BLaER1 treated with 17β-estradiol and CSF1 and Interleukin-3, amounts not matched to agents 10 nM and 100 nM (cell line): ENCODE data around the gene HSPG2.
"Not testable (repeated sequence)": the region's sequence is repeated elsewhere in the genome, so short reads cannot be mapped to it uniquely, and the experiment has no call there.

Experiments
- H3K27ac ChIP-seq, 11 experiments: shearing (Covaris generic); formaldehyde crosslinking; 2 replicates each; pipeline ENCODE4 v1.8.1; 2022
- H3K27me3 ChIP-seq, 11 experiments: shearing (Covaris generic); formaldehyde crosslinking; 2 replicates each; pipeline ENCODE4 v1.8.1; 2022
- H3K36me3 ChIP-seq, 11 experiments: shearing (Covaris generic); formaldehyde crosslinking; 2 replicates each; pipeline ENCODE4 v1.8.1; 2022
- H3K4me1 ChIP-seq, 10 experiments: shearing (Covaris generic); formaldehyde crosslinking; 2 replicates each; pipeline ENCODE4 v1.8.1; 2022
- H3K4me2 ChIP-seq, 11 experiments: shearing (Covaris generic); formaldehyde crosslinking; 2 replicates each; pipeline ENCODE4 v1.8.1; 2022
- H3K4me3 ChIP-seq, 10 experiments: shearing (Covaris generic); formaldehyde crosslinking; 2 replicates each; pipeline ENCODE4 v1.8.1; 2022
- H3K9ac ChIP-seq, 11 experiments: shearing (Covaris generic); formaldehyde crosslinking; 2 replicates each; pipeline ENCODE4 v1.8.1; 2022
- H3K9me3 ChIP-seq, 11 experiments: shearing (Covaris generic); formaldehyde crosslinking; replicated peaks in 1 of 11; 2 replicates each; pipeline ENCODE4 v1.8.1; 2022
- H4K20me1 ChIP-seq, 11 experiments: shearing (Covaris generic); formaldehyde crosslinking; 2 replicates each; pipeline ENCODE4 v1.8.1; 2022
- Cebpa-rat ChIP-seq, 11 experiments: shearing (Covaris generic); IDR thresholded peaks; 2 replicates each; pipeline ENCODE4 v1.8.1; 2022

Gene HSPG2

GRCh38 chr1:21795075-21795474, 142.0 kb downstream of the HSPG2 start:
- H3K9me3 ChIP-seq: peaks cover 20 to 25% (median 23%) of the 10 kb centered on the region in 11 experiments

GRCh38 chr1:21794656-21795055, 142.5 kb downstream of the HSPG2 start:
- H3K4me3 ChIP-seq: peak overlapping the region in 1 of 10 experiments; percentile 9; a peak in 1 of 20 replicates
- H3K36me3 ChIP-seq: peaks cover 0 to 7% (median 0%) of the 10 kb centered on the region in 11 experiments; a peak in 2 of 22 replicates
- H3K27ac ChIP-seq: no peak overlapping the region
- no peak for TF ChIP-seq Cebpa-rat (IDR thresholded peaks at IDR 0.05)
- no peak overlapping the region for H3K4me2 ChIP-seq
- no peak overlapping the region for H3K9ac ChIP-seq
- H3K9me3 ChIP-seq: peaks cover 20 to 25% (median 23%) of the 10 kb centered on the region in 11 experiments
- H4K20me1 ChIP-seq: no peaks in the 10 kb centered on the region
- H3K27me3 ChIP-seq: no peaks in the 10 kb centered on the region
- H3K4me1 ChIP-seq: peaks cover 0 to 26% (median 15%) of the 10 kb centered on the region in 10 experiments; a peak in 17 of 20 replicates

More at GRCh38 chr1:21795075-21795474, 142.0 kb downstream of the HSPG2 start:
- H3K27me3 ChIP-seq: no peaks in the 10 kb centered on the region
- no peak overlapping the region for H3K4me2 ChIP-seq
- no peak overlapping the region for H3K27ac ChIP-seq
- H3K4me3 ChIP-seq: peak overlapping the region in 1 of 10 experiments; percentile 9; a peak in 1 of 20 replicates
- H3K4me1 ChIP-seq: peaks cover 0 to 23% (median 16%) of the 10 kb centered on the region in 10 experiments; a peak in 17 of 20 replicates
- H3K9ac ChIP-seq: no peak overlapping the region
- H3K36me3 ChIP-seq: peaks cover 0 to 7% (median 0%) of the 10 kb centered on the region in 11 experiments; a peak in 2 of 22 replicates
- H4K20me1 ChIP-seq: no peaks in the 10 kb centered on the region
- TF ChIP-seq Cebpa-rat (IDR thresholded peaks at IDR 0.05): no peak

DNA sequence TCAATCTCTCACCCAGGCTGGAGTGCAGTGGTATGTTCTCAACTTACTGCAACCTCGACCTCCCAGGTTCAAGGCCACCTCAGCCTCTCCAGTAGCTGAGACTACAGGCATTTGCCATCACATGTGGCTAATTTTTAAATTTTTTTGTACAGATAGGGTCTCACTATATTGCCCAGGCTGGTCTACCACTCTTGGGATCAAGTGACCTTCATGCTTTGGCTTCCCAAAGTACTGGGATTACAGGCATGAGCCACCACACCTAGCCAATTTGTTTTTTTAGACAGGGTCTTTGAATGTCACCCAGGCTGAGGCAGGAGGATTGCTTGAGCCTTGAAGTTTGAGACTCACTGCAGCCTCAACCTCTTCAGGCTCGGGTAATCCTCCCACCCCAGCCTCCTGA, 144.0 kb downstream of the HSPG2 start:
- Histone ChIP-seq H3K4me3 (no peak overlapping the region), H3K4me1 (peaks cover 0 to 32% (median 11%) of the 10 kb centered on the region in 10 experiments; a peak in 17 of 20 replicates), H3K4me2 (no peak overlapping the region), H3K27me3 (no peaks in the 10 kb centered on the region), H3K9me3 (peaks cover 20 to 25% (median 23%) of the 10 kb centered on the region in 11 experiments), H4K20me1 (no peaks in the 10 kb centered on the region), H3K36me3 (peaks cover 0 to 7% (median 0%) of the 10 kb centered on the region in 11 experiments; a peak in 2 of 22 replicates), H3K9ac (no peak overlapping the region), H3K27ac (no peak overlapping the region)
- no peak for TF ChIP-seq Cebpa-rat (IDR thresholded peaks at IDR 0.05)

DNA sequence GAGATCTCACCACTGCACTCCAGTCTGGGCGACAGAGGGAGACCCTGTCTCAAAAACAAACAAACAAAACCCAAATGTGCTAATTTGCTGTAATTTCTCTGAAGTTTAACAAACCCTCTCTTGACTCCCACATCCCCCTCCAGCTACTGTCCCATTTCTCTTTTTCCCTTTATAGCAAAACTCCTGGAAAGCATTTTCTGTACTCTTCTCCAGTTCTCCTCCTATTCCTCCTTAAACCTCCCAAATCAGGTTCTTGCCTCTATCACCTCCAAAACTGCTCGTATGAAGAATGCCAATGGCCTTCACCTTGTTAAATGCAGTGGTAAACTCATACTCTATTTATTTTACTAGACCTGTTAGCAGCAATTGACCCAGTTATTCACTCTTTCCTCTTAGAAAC, 150.5 kb downstream of the HSPG2 start:
- H3K9me3 ChIP-seq: peaks cover 0 to 10% (median 0%) of the 10 kb centered on the region in 11 experiments; a peak in 1 of 22 replicates
- H3K4me1 ChIP-seq: peaks cover 6 to 35% (median 12%) of the 10 kb centered on the region in 10 experiments; a peak in 19 of 20 replicates
- no peak overlapping the region for H3K4me3 ChIP-seq
- no peak overlapping the region for H3K4me2 ChIP-seq
- no peaks in the 10 kb centered on the region for H3K36me3 ChIP-seq
- no peak overlapping the region for H3K27ac ChIP-seq
- no peak for TF ChIP-seq Cebpa-rat (IDR thresholded peaks at IDR 0.05)
- H3K9ac ChIP-seq: no peak overlapping the region
- H4K20me1 ChIP-seq: peaks cover 0 to 8% (median 0%) of the 10 kb centered on the region in 11 experiments; a peak in 4 of 22 replicates
- H3K27me3 ChIP-seq: no peaks in the 10 kb centered on the region

DNA sequence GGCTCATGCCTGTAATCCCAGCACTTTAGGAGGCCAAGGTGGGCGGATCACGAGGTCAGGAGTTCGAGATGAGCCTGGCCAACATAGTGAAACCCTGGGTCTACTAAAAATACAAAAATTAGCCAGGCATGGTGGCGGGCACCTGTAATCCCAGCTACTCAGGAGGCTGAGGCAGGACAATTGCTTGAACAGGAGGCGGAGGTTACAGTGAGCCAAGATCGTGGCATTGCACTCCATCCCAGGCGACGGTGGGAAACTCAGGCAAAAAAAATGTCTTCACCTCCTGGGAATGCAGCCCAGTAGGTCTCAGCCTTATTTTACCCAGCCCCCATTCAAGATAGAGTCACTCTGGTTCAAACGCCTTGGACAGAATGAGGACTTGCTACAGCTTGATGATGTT, 151.3 kb downstream of the HSPG2 start:
- Histone ChIP-seq H3K4me1 (peaks cover 8 to 35% (median 15%) of the 10 kb centered on the region in 10 experiments), H4K20me1 (peaks cover 0 to 17% (median 0%) of the 10 kb centered on the region in 11 experiments; a peak in 7 of 22 replicates), H3K9me3 (peaks cover 0 to 10% (median 0%) of the 10 kb centered on the region in 11 experiments; a peak in 1 of 22 replicates)
- not testable (repeated sequence) for H3K4me3 ChIP-seq, H3K36me3 ChIP-seq, H3K4me2 ChIP-seq, H3K27ac ChIP-seq, H3K27me3 ChIP-seq, H3K9ac ChIP-seq

GRCh38 chr1:21783679-21784603, 153.2 kb downstream of the HSPG2 start:
- peak overlapping the region; percentile 61 to 96 (median 90) for H3K4me2 ChIP-seq
- H3K4me1 ChIP-seq: peaks cover 21 to 45% (median 27%) of the 10 kb centered on the region in 10 experiments
- no peak for TF ChIP-seq Cebpa-rat (IDR thresholded peaks at IDR 0.05)
- peaks cover 0 to 10% (median under 1%) of the 10 kb centered on the region in 11 experiments; a peak in 8 of 22 replicates for H3K9me3 ChIP-seq
- peak overlapping the region; percentile 95 to 100 (median 98) for H3K27ac ChIP-seq
- H4K20me1 ChIP-seq: peaks cover 0 to 33% (median 17%) of the 10 kb centered on the region in 11 experiments; a peak in 12 of 22 replicates
- H3K27me3 ChIP-seq: no peaks in the 10 kb centered on the region
- H3K4me3 ChIP-seq: peak overlapping the region; percentile 80 to 99 (median 94)
- H3K9ac ChIP-seq: peak overlapping the region; percentile 91 to 100 (median 96)
- H3K36me3 ChIP-seq: peaks cover 0 to 13% (median 0%) of the 10 kb centered on the region in 11 experiments; a peak in 5 of 22 replicates

- peak within 1 kb of the TSS; percentile 75 to 97 (median 92) for H3K4me2 ChIP-seq
- H3K27ac ChIP-seq: peak within 1 kb of the TSS; percentile 95 to 100 (median 98)
- TF ChIP-seq Cebpa-rat (IDR thresholded peaks at IDR 0.05): no peak
- H3K36me3 ChIP-seq: peaks cover 0 to 16% (median 5%) of the 10 kb centered on the region in 11 experiments; a peak in 8 of 22 replicates
- peaks cover 0 to 41% (median 19%) of the 10 kb centered on the region in 11 experiments; a peak in 12 of 22 replicates for H4K20me1 ChIP-seq
- H3K27me3 ChIP-seq: no peaks in the 10 kb centered on the region
- peaks cover 21 to 45% (median 27%) of the 10 kb centered on the region in 10 experiments for H3K4me1 ChIP-seq
- H3K9me3 ChIP-seq: peaks cover 0 to 12% (median 9%) of the 10 kb centered on the region in 11 experiments; a peak in 18 of 22 replicates
- peak within 1 kb of the TSS; percentile 80 to 99 (median 94) for H3K4me3 ChIP-seq
- peak within 1 kb of the TSS; percentile 91 to 100 (median 96) for H3K9ac ChIP-seq
Measured at GRCh38 chr1:21782868-21783678, 154.0 kb downstream of the HSPG2 start, which contains the start of gene USP48. Gene USP48, minus strand, starts transcription at chr1:21783149. Its CDS starts 192 bp downstream, at chr1:21782957.

GRCh38 chr1:21782349-21782867, 154.7 kb downstream of the HSPG2 start:
- Histone ChIP-seq H4K20me1 (peaks cover 0 to 48% (median 20%) of the 10 kb centered on the region in 11 experiments; a peak in 12 of 22 replicates), H3K27me3 (no peaks in the 10 kb centered on the region), H3K4me1 (peaks cover 21 to 48% (median 27%) of the 10 kb centered on the region in 10 experiments), H3K9ac (peak overlapping the region; percentile 91 to 100 (median 96)), H3K27ac (peak overlapping the region; percentile 95 to 100 (median 98)), H3K4me2 (peak overlapping the region; percentile 75 to 97 (median 92)), H3K36me3 (peaks cover 0 to 22% (median 8%) of the 10 kb centered on the region in 11 experiments; a peak in 12 of 22 replicates), H3K9me3 (peaks cover 0 to 19% (median 15%) of the 10 kb centered on the region in 11 experiments; a peak in 18 of 22 replicates), H3K4me3 (peak overlapping the region; percentile 80 to 99 (median 94))
- TF ChIP-seq Cebpa-rat (IDR thresholded peaks at IDR 0.05): no peak
